Endothelial cell of umbilical vein (primary cell): Measurements from ENCODE around the gene SEL1L2. TPM values are rescaled to one million over a fixed set of nuclear protein-coding genes. Genes with fewer than 3 reads are reported as not detected.

Source experiments
- BruUV-seq: library from RNA; stranded (reverse); fragments of 400-500 nt; replicated peaks from 2 replicates; lab custom pipeline; 2021; lab: Mats Ljungman, UMichigan
- CTCF ChIA-PET: fragments of 300-600, 350-600 bp; sonication (Branson Sonifier 250); formaldehyde crosslinking; loops from one replicate; lab custom pipeline; 2021; ENCODE audit warnings: antibody characterized with exemption, inconsistent platforms; lab: Charles Lee
- POLR2A ChIA-PET: fragments of 300-600, 350-600 bp; sonication (Branson Sonifier 250); formaldehyde crosslinking; loops from one replicate; lab custom pipeline; 2021; ENCODE audit warnings: antibody characterized with exemption, inconsistent platforms; lab: Charles Lee
- DNase-seq: peaks from one replicate; pipeline ENCODE4 v3.0.0-alpha.2; 2011; ENCODE audit warnings: low read depth, low spot score
- FAIRE-seq: peaks from 2 replicates; lab custom pipeline; 2011; peaks lifted over from hg19 to GRCh38; lab: Jason Lieb, UNC
- H2AFZ ChIP-seq: 2 replicates; pipeline ENCODE4 v1.6.0; 2012; ENCODE audit warnings: low read depth, low read length, control low read depth, inconsistent platforms
- H3K27ac ChIP-seq: 2 replicates; pipeline ENCODE4 v1.5.1; 2011; ENCODE audit warnings: low read depth, mild to moderate bottlenecking, control low read depth, low read length, moderate library complexity; ENCODE audit not compliant: insufficient read depth
- H3K27me3 ChIP-seq, 2 experiments: 2 replicates each; pipeline versions ENCODE4 v1.6.0 to v1.6.1; 2011; ENCODE audit warnings: low read length in 2 of 2, mixed read lengths in 1 of 2; ENCODE audit not compliant: control insufficient read depth in 2 of 2, insufficient read depth in 2 of 2
- H3K36me3 ChIP-seq, 2 experiments: 2 replicates in 1 of 2; 3 replicates in 1 of 2; pipeline ENCODE4 v1.5.1; 2011; ENCODE audit warnings: low read length in 2 of 2, mild to moderate bottlenecking in 1 of 2, moderate library complexity in 1 of 2; ENCODE audit not compliant: control insufficient read depth in 2 of 2, insufficient read depth in 2 of 2; ENCODE audit errors: extremely low read depth in 1 of 2
- H3K4me1 ChIP-seq: 3 replicates; pipeline ENCODE4 v1.5.1; 2011; ENCODE audit warnings: mild to moderate bottlenecking, low read length; ENCODE audit not compliant: control insufficient read depth, insufficient read depth; ENCODE audit errors: extremely low read depth
- H3K4me2 ChIP-seq: 2 replicates; pipeline ENCODE4 v1.6.1; 2011; ENCODE audit warnings: low read length, control low read depth, mixed read lengths; ENCODE audit not compliant: insufficient read depth
- H3K4me3 ChIP-seq, 3 experiments: fragments of 200-600 bp in 1 of 3; sonication (generic), shearing (Covaris generic) in 1 of 3; replicated peaks in 1 of 3; 2 replicates each; pipeline ENCODE4 v1.5.1; 2011 to 2016; ENCODE audit warnings: control low read depth in 3 of 3, low read length in 3 of 3, mild to moderate bottlenecking in 2 of 3, inconsistent platforms in 1 of 3, low read depth in 1 of 3, moderate library complexity in 1 of 3; ENCODE audit not compliant: insufficient read depth in 1 of 3
- H3K79me2 ChIP-seq: 2 replicates; pipeline ENCODE4 v1.6.0; 2012; ENCODE audit warnings: low read length, inconsistent platforms; ENCODE audit not compliant: control insufficient read depth, insufficient read depth
- H3K9ac ChIP-seq: replicated peaks from 2 replicates; pipeline ENCODE3; 2011; ENCODE audit warnings: low read length, control low read depth; ENCODE audit not compliant: insufficient read depth; ENCODE audit errors: extremely low read depth
- H3K9me1 ChIP-seq: replicated peaks from 3 replicates; pipeline ENCODE4 v1.6.0; 2011; ENCODE audit warnings: mild to moderate bottlenecking, low read length; ENCODE audit not compliant: control insufficient read depth, insufficient read depth; ENCODE audit errors: extremely low read depth
- H3K9me3 ChIP-seq: replicated peaks from 2 replicates; pipeline ENCODE4 v1.5.1; 2012; ENCODE audit warnings: low read length, inconsistent platforms; ENCODE audit not compliant: control insufficient read depth, insufficient read depth
- H4K20me1 ChIP-seq: replicated peaks from 2 replicates; pipeline ENCODE3; 2011; ENCODE audit warnings: mild to moderate bottlenecking, low read length; ENCODE audit not compliant: control insufficient read depth, insufficient read depth; ENCODE audit errors: extremely low read depth
- CTCF ChIP-seq, 2 donors: IDR thresholded peaks; 1 replicate in 1 of 2; 2 replicates in 1 of 2; pipeline ENCODE4 v1.5.1; 2011; ENCODE audit warnings: low read length in 2 of 2, mild to moderate bottlenecking in 2 of 2, moderate library complexity in 2 of 2, control low read depth in 1 of 2, inconsistent platforms in 1 of 2, low read depth in 1 of 2; ENCODE audit not compliant: insufficient read depth in 1 of 2; ENCODE audit errors: extremely low read depth in 1 of 2
- EZH2 ChIP-seq: IDR thresholded peaks from 2 replicates; pipeline ENCODE4 v1.6.1; 2012; ENCODE audit warnings: borderline replicate concordance, low read depth, mild to moderate bottlenecking, moderate library complexity, low read length, inconsistent platforms; ENCODE audit not compliant: severe bottlenecking
- FOS ChIP-seq: IDR thresholded peaks from 2 replicates; pipeline ENCODE4 v1.6.1; 2011; ENCODE audit warnings: mild to moderate bottlenecking, low read length, moderate library complexity, borderline replicate concordance; ENCODE audit not compliant: insufficient read depth
- GATA2 ChIP-seq: IDR thresholded peaks from 2 replicates; pipeline ENCODE4 v1.7.0; 2011; ENCODE audit warnings: low read depth, mild to moderate bottlenecking, moderate library complexity, mixed read lengths, low read length; ENCODE audit not compliant: insufficient read length, insufficient read depth
- JUN ChIP-seq: IDR thresholded peaks from 2 replicates; pipeline ENCODE4 v1.6.1; 2011; ENCODE audit warnings: borderline replicate concordance, low read depth; ENCODE audit not compliant: insufficient read length, insufficient read depth
- MAX ChIP-seq: IDR thresholded peaks from 2 replicates; pipeline ENCODE4 v1.6.1; 2011; ENCODE audit not compliant: insufficient read depth, insufficient read length
- MYC ChIP-seq: IDR thresholded peaks from one replicate; pipeline ENCODE4 v1.6.1; 2011; ENCODE audit warnings: mild to moderate bottlenecking, low read depth, low read length
- POLR2A ChIP-seq: IDR thresholded peaks from 2 replicates; pipeline ENCODE4 v1.6.1; 2012; ENCODE audit warnings: low read depth, mild to moderate bottlenecking, control low read depth, low read length
- POLR2AphosphoS5 ChIP-seq: IDR thresholded peaks from 2 replicates; pipeline ENCODE4 v1.6.1; 2012; ENCODE audit warnings: low read depth, mild to moderate bottlenecking, control low read depth, low read length, moderate library complexity; ENCODE audit not compliant: insufficient read depth
- dilution Hi-C: fragments of 300-500 bp; cut with MboI; formaldehyde crosslinking; loops from one replicate; pipeline ENCODE4 v1.15.0; 2019; ENCODE audit warnings: low sequenced_read_pairs; ENCODE audit not compliant: extremely low pct_ligation_motif_present
- intact Hi-C: fragments of 100-400 bp; cut with micrococcal nuclease; formaldehyde crosslinking; loops from one replicate; pipeline ENCODE4 v1.10.0; 2022
- polyA plus RNA-seq, 4 experiments: library from polyadenylated mRNA; depleted of rRNA in 3 of 4; stranded (reverse) in 3 of 4; unstranded in 1 of 4; fragments of >200 nt; gene quantifications; 2 replicates each; pipeline versions ENCODE4 v1.2.1 to v1.2.3, GENCODE V29; 2011 to 2012; ENCODE audit warnings: missing spikeins in 1 of 4
- total RNA-seq: library from RNA; stranded (reverse); gene quantifications from 2 replicates; pipeline ENCODE4 v1.2.3, GENCODE V29; 2021

The SEL1L2 gene
- total and polyA plus RNA-seq, 2 donors (not counting 3 experiments of a cell fraction or from before 2014, with no cell fraction given) = not detected

GRCh38 chr20:13941031-13941430, 49.4 kb downstream of the SEL1L2 start:
- Histone ChIP-seq H3K79me2 (no peaks in the 10 kb centered on the region), H3K4me1 (no peaks in the 10 kb centered on the region), H3K27ac (no peak overlapping the region), H2AFZ (no peak overlapping the region), H3K4me3 (no peak overlapping the region), H3K27me3 (no peaks in the 10 kb centered on the region), H4K20me1 (no peaks in the 10 kb centered on the region), H3K4me2 (no peak overlapping the region), H3K9me1 (no peaks in the 10 kb centered on the region), H3K36me3 (no peaks in the 10 kb centered on the region), H3K9ac (no peak overlapping the region), H3K9me3 (no peaks in the 10 kb centered on the region)
- intact Hi-C loops = no loop called here
- FAIRE-seq (no peak), DNase-seq (no peak)
- no peak for TF ChIP-seq POLR2A
- no peak for TF ChIP-seq CTCF (IDR thresholded peaks at IDR 0.05; ENCODE audit: extremely low read depth in 1 of 2, insufficient read depth in 1 of 2, low read depth in 1 of 2, low read length in 2 of 2)
- no peak for TF ChIP-seq JUN
- TF ChIP-seq MYC = no peak
- no peak for TF ChIP-seq POLR2AphosphoS5
- no peak for TF ChIP-seq MAX
- TF ChIP-seq FOS = no peak
- TF ChIP-seq EZH2 = no peak
- TF ChIP-seq GATA2 = no peak
- dilution Hi-C loops = no loop called here
- POLR2A ChIA-PET = no interaction called here
- CTCF ChIA-PET = no interaction called here
- no TSS peak for BruUV-seq
